HEK293 (cell line): Measurements from ENCODE around the gene ZFYVE28.

Source experiments
- CTCF ChIA-PET: fragments of 350-600 bp; formaldehyde crosslinking; extraction: SDS; loops from one replicate; lab custom pipeline; 2021; ENCODE audit warnings: antibody characterized with exemption; lab: Yijun Ruan, JAX
- POLR2A ChIA-PET: fragments of 300-600 bp; formaldehyde crosslinking; extraction: SDS; loops from one replicate; lab custom pipeline; 2020; ENCODE audit warnings: antibody characterized with exemption, inconsistent platforms; lab: Yijun Ruan, JAX
- H3K27ac ChIP-seq: fragments of 200-500 bp; sonication (Bioruptor generic); 2 replicates; pipeline ENCODE4 v1.5.1; 2014; ENCODE audit warnings: low read depth, low read length, control low read depth, inconsistent platforms; ENCODE audit errors: extremely low read depth
- H3K36me3 ChIP-seq, 2 experiments: fragments of 200-500 bp in 1 of 2; sonication (Bioruptor generic) in 1 of 2; 1 replicate in 1 of 2; 2 replicates in 1 of 2; pipeline ENCODE4 v1.5.1; 2014 to 2017; ENCODE audit warnings: inconsistent platforms in 2 of 2, low read length in 2 of 2; ENCODE audit not compliant: control insufficient read depth in 2 of 2, insufficient read depth in 1 of 2
- H3K4me1 ChIP-seq: fragments of 200-500 bp; sonication (Bioruptor generic); 2 replicates; pipeline ENCODE4 v1.5.1; 2014; ENCODE audit warnings: mild to moderate bottlenecking, low read length, inconsistent platforms; ENCODE audit not compliant: control insufficient read depth, insufficient read depth
- H3K4me3 ChIP-seq: 2 replicates; pipeline ENCODE4 v1.5.1; 2011; ENCODE audit warnings: low read depth, mild to moderate bottlenecking, control low read depth, low read length, moderate library complexity
- H3K9me3 ChIP-seq: fragments of 200-500 bp; sonication (Bioruptor generic); 2 replicates; pipeline ENCODE4 v1.5.1; 2014; ENCODE audit warnings: low read depth, low read length, inconsistent platforms; ENCODE audit not compliant: control insufficient read depth, insufficient read depth
- GLI2 ChIP-seq: fragments of 450-650 bp; formaldehyde crosslinking; IDR thresholded peaks from 2 replicates; pipeline ENCODE4; 2017; ENCODE audit warnings: missing biosample characterization, missing genetic modification characterization, low read depth, borderline replicate concordance
- GLIS2 ChIP-seq: fragments of 450-650 bp; formaldehyde crosslinking; IDR thresholded peaks from 2 replicates; pipeline ENCODE4 v1.5.1; 2016; ENCODE audit warnings: missing biosample characterization, missing genetic modification characterization
- HOXA7 ChIP-seq: sonication (generic); formaldehyde crosslinking; IDR thresholded peaks from 2 replicates; pipeline ENCODE4 v1.8.1; 2022; ENCODE audit warnings: missing genetic modification reagents, borderline replicate concordance
- IKZF3 ChIP-seq: fragments of 450-650 bp; IDR thresholded peaks from 2 replicates; pipeline ENCODE4 v1.5.0; 2018; ENCODE audit warnings: missing biosample characterization, mild to moderate bottlenecking, missing genetic modification characterization, moderate library complexity
- YY2 ChIP-seq: fragments of 450-650 bp; formaldehyde crosslinking; IDR thresholded peaks from 2 replicates; pipeline ENCODE4 v1.5.1; 2016; ENCODE audit warnings: missing biosample characterization, missing genetic modification characterization
- ZNF10 ChIP-seq: fragments of 450-650 bp; formaldehyde crosslinking; IDR thresholded peaks from 2 replicates; pipeline ENCODE4 v1.5.1; 2017; ENCODE audit warnings: missing biosample characterization, missing genetic modification characterization
- ZNF175 ChIP-seq: fragments of 450-650 bp; formaldehyde crosslinking; IDR thresholded peaks from 2 replicates; pipeline ENCODE4 v1.5.1; 2016; ENCODE audit warnings: missing biosample characterization, missing genetic modification characterization
- ZNF2 ChIP-seq: fragments of 450-650 bp; formaldehyde crosslinking; IDR thresholded peaks from 2 replicates; pipeline ENCODE4 v1.5.1; 2016; ENCODE audit warnings: missing biosample characterization, missing genetic modification characterization
- ZNF211 ChIP-seq: fragments of 450-650 bp; formaldehyde crosslinking; IDR thresholded peaks from 2 replicates; pipeline ENCODE4 v1.5.1; 2016; ENCODE audit warnings: low read depth, missing biosample characterization, missing genetic modification characterization
- ZNF274 ChIP-seq, 2 experiments: fragments of 200-500 bp in 1 of 2; fragments of 450-650 bp in 1 of 2; sonication (Bioruptor generic) in 1 of 2; formaldehyde crosslinking in 1 of 2; IDR thresholded peaks; 2 replicates each; pipeline versions ENCODE4 v1.5.1 to v1.6.1; 2014 to 2016; ENCODE audit warnings: borderline replicate concordance in 1 of 2, inconsistent platforms in 1 of 2, low read length in 1 of 2, missing biosample characterization in 1 of 2, missing genetic modification characterization in 1 of 2
- ZNF37A ChIP-seq: fragments of 450-650 bp; IDR thresholded peaks from 2 replicates; pipeline ENCODE4 v1.5.1; 2018; ENCODE audit warnings: missing biosample characterization, missing genetic modification characterization
- ZNF404 ChIP-seq: fragments of 450-650 bp; formaldehyde crosslinking; IDR thresholded peaks from 2 replicates; pipeline ENCODE4 v1.5.1; 2017; ENCODE audit warnings: missing biosample characterization, missing genetic modification characterization
- ZNF544 ChIP-seq: fragments of 450-650 bp; formaldehyde crosslinking; IDR thresholded peaks from 2 replicates; pipeline ENCODE4 v1.5.0; 2017; ENCODE audit warnings: missing biosample characterization, missing genetic modification characterization
- ZNF560 ChIP-seq: fragments of 450-650 bp; formaldehyde crosslinking; IDR thresholded peaks from 2 replicates; pipeline ENCODE4 v1.5.1; 2017; ENCODE audit warnings: missing biosample characterization, missing genetic modification characterization, borderline replicate concordance
- ZNF571 ChIP-seq: fragments of 450-650 bp; formaldehyde crosslinking; IDR thresholded peaks from 2 replicates; pipeline ENCODE4 v1.5.0; 2017; ENCODE audit warnings: missing biosample characterization, missing genetic modification characterization
- ZNF660 ChIP-seq: fragments of 450-650 bp; IDR thresholded peaks from 2 replicates; pipeline ENCODE4 v1.5.1; 2018; ENCODE audit warnings: missing biosample characterization, mild to moderate bottlenecking, missing genetic modification characterization
- ZNF677 ChIP-seq: fragments of 450-650 bp; IDR thresholded peaks from 2 replicates; pipeline ENCODE4 v1.5.0; 2018; ENCODE audit warnings: missing biosample characterization, mild to moderate bottlenecking, missing genetic modification characterization, moderate library complexity
- ZNF777 ChIP-seq: fragments of 450-650 bp; formaldehyde crosslinking; IDR thresholded peaks from 2 replicates; pipeline ENCODE4 v1.5.1; 2017; ENCODE audit warnings: missing biosample characterization, missing genetic modification characterization, borderline replicate concordance
- ZNF837 ChIP-seq: fragments of 450-650 bp; formaldehyde crosslinking; IDR thresholded peaks from 2 replicates; pipeline ENCODE4 v1.5.1; 2016; ENCODE audit warnings: missing biosample characterization, missing genetic modification characterization
- ZNF843 ChIP-seq: fragments of 450-650 bp; formaldehyde crosslinking; IDR thresholded peaks from 2 replicates; pipeline ENCODE4 v1.5.1; 2016; ENCODE audit warnings: missing biosample characterization, missing genetic modification characterization
- TF ChIP-seq, protein P1 (sequence below): fragments of 450-650 bp; formaldehyde crosslinking; IDR thresholded peaks from 2 replicates; pipeline ENCODE4 v1.5.1; 2017; ENCODE audit warnings: missing biosample characterization, missing genetic modification characterization
- TF ChIP-seq, protein P2 (sequence below): fragments of 450-650 bp; formaldehyde crosslinking; IDR thresholded peaks from 2 replicates; pipeline ENCODE4 v1.5.1; 2016; ENCODE audit warnings: missing biosample characterization, missing genetic modification characterization
- TF ChIP-seq, protein P3 (sequence below): fragments of 450-650 bp; formaldehyde crosslinking; IDR thresholded peaks from 2 replicates; pipeline ENCODE4 v1.5.1; 2016; ENCODE audit warnings: missing biosample characterization, missing genetic modification characterization

The ZFYVE28 gene

DNA sequence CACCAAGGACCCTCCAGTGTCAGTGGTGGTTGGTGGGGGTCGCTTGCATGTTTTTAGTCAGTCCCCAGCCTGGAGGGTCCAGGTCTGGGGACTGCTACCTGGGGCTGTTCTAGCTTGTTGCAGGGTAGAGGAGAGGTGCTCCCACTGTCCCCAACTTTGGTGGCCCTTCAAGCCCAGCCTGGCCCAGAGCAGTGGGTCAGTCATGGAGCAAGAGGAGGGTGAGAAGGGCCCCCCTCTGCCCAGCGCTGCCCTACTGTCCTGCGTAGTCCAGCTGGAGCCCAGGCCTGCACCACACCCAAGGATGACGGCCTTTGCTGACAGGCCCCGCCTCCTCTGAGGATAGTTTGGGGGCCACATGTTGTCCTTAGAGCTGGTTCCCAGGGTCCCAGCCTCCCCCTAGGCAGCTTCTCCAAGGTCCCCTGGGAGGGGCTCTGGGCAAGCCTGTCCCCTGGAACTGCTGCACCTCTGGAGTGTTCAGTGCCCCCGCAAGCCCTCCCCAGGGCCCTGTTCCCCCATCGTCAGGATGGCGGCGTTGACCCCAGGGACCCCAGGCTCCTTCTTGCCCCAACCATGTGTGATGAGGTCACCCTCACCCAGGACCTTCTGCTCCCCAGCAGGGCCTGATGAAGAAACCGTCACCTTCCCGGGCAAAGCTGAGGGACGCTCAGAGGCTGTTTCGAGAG is 7.1 kb upstream of the ZFYVE28 start:
- no peaks in the 10 kb centered on the region for H3K9me3 ChIP-seq
- H3K4me3 ChIP-seq: no peak overlapping the region
- CTCF ChIA-PET: no interaction called here
- no peaks in the 10 kb centered on the region for H3K36me3 ChIP-seq
- H3K4me1 ChIP-seq: no peaks in the 10 kb centered on the region
- POLR2A ChIA-PET: no interaction called here
- no peak overlapping the region for H3K27ac ChIP-seq
- no peak for TF ChIP-seq ZNF175 (tag by site-specific recombination)
- no peak for TF ChIP-seq ZNF211
- TF ChIP-seq, protein P1, sequence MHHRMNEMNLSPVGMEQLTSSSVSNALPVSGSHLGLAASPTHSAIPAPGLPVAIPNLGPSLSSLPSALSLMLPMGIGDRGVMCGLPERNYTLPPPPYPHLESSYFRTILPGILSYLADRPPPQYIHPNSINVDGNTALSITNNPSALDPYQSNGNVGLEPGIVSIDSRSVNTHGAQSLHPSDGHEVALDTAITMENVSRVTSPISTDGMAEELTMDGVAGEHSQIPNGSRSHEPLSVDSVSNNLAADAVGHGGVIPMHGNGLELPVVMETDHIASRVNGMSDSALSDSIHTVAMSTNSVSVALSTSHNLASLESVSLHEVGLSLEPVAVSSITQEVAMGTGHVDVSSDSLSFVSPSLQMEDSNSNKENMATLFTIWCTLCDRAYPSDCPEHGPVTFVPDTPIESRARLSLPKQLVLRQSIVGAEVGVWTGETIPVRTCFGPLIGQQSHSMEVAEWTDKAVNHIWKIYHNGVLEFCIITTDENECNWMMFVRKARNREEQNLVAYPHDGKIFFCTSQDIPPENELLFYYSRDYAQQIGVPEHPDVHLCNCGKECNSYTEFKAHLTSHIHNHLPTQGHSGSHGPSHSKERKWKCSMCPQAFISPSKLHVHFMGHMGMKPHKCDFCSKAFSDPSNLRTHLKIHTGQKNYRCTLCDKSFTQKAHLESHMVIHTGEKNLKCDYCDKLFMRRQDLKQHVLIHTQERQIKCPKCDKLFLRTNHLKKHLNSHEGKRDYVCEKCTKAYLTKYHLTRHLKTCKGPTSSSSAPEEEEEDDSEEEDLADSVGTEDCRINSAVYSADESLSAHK (tag by site-specific recombination): 0 out of 2 replicates have a peak, but pooled peaks have one; percentile 32

DNA sequence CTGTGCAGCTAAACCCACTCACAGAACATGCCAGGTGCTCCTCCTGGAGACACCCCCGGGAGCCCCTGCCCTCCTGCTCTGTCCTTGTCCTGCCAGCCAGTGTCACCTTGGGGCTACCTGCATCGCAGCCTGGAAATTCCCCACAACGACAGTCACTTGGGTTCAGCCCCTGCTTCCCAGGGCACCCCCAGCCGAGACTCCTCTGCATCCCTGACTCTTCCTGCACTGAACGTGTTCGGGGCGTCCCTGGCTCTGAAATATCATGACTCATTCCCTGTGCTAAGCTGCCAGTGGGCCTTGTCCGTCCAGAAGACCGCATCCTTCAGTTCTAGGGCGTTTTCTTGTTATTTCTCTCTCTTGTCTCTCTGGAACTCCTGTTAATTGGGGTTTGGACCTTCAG is 6.1 kb upstream of the ZFYVE28 start:
- Histone ChIP-seq H3K9me3 (no peaks in the 10 kb centered on the region), H3K27ac (no peak overlapping the region), H3K36me3 (no peaks in the 10 kb centered on the region), H3K4me3 (no peak overlapping the region), H3K4me1 (no peaks in the 10 kb centered on the region)
- TF ChIP-seq GLIS2 (tag by site-specific recombination) (0 out of 2 replicates have a peak, but pooled peaks have one; percentile 24), ZNF660 (tag by site-specific recombination) (no peak)
- POLR2A ChIA-PET: no interaction called here
- CTCF ChIA-PET: interaction anchor here (0.6 kb wide), 1 partner anchor 459 kb away, joined by 3 read pairs; no protein-coding TSS in a partner anchor

DNA sequence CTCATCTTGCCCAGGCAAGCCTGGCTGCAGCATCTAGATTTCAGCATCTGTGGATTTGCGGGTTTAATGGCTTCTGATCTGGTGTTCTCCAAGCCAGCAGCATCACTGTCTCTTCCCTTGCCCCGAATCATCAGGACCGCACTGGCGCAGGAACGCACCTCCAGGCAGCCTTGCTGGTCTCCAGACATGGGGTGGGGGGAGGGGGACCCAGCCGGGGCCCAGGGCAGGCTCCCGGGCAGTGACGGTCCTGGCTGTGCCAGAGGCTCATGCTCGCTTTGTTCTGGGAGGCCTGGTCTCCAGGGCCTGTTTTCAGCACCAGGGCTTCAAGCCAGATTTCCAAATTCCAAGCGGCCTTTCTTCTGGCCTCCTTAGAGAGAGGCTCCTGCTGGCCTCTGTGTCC is 5.2 kb upstream of the ZFYVE28 start:
- Histone ChIP-seq H3K36me3 (no peaks in the 10 kb centered on the region), H3K27ac (no peak overlapping the region), H3K4me1 (no peaks in the 10 kb centered on the region), H3K4me3 (no peak overlapping the region), H3K9me3 (no peaks in the 10 kb centered on the region)
- ChIA-PET POLR2A (no interaction called here), CTCF (no interaction called here)
- TF ChIP-seq, protein P2, sequence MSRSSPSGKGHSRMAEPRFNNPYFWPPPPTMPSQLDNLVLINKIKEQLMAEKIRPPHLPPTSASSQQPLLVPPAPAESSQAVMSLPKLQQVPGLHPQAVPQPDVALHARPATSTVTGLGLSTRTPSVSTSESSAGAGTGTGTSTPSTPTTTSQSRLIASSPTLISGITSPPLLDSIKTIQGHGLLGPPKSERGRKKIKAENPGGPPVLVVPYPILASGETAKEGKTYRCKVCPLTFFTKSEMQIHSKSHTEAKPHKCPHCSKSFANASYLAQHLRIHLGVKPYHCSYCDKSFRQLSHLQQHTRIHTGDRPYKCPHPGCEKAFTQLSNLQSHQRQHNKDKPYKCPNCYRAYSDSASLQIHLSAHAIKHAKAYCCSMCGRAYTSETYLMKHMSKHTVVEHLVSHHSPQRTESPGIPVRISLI (tag by site-specific recombination): no peak
- TF ChIP-seq GLI2 (tag by site-specific recombination): no peak
- no peak for TF ChIP-seq ZNF404 (tag by site-specific recombination)
- no peak for TF ChIP-seq ZNF211
- TF ChIP-seq ZNF677 (tag by site-specific recombination): no peak
- TF ChIP-seq IKZF3 (tag by site-specific recombination): no peak
- TF ChIP-seq, protein P1 (tag by site-specific recombination): no peak
- no peak for TF ChIP-seq ZNF37A (tag by site-specific recombination)
- TF ChIP-seq ZNF2: no peak
- TF ChIP-seq, protein P3, sequence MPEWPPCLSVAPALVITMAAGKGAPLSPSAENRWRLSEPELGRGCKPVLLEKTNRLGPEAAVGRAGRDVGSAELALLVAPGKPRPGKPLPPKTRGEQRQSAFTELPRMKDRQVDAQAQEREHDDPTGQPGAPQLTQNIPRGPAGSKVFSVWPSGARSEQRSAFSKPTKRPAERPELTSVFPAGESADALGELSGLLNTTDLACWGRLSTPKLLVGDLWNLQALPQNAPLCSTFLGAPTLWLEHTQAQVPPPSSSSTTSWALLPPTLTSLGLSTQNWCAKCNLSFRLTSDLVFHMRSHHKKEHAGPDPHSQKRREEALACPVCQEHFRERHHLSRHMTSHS: no peak
- TF ChIP-seq HOXA7: no peak
- TF ChIP-seq ZNF571: no peak
- no peak for TF ChIP-seq ZNF274 (IDR thresholded peaks at IDR 0.05; ENCODE audit: low read length)
- no peak for TF ChIP-seq ZNF274 (tag by site-specific recombination; IDR thresholded peaks at IDR 0.05; ENCODE audit: borderline replicate concordance)
- TF ChIP-seq YY2: no peak
- TF ChIP-seq ZNF10: no peak
- no peak for TF ChIP-seq ZNF837 (tag by site-specific recombination)
- no peak for TF ChIP-seq ZNF843 (tag by site-specific recombination)
- TF ChIP-seq ZNF777 (tag by site-specific recombination): no peak
- TF ChIP-seq ZNF560 (tag by site-specific recombination): no peak
- no peak for TF ChIP-seq ZNF544 (tag by site-specific recombination)
